IMR-90 (cell line): ENCODE measurements around the gene PIK3R4.

Source experiments
- CEBPB ChIP-seq: IDR thresholded peaks from 2 replicates; pipeline ENCODE4 v1.6.1; 2012; ENCODE audit warnings: low read depth, low read length, improper control_type of control experiment
- CHD1 ChIP-seq: IDR thresholded peaks from 2 replicates; pipeline ENCODE4 v1.6.1; 2012; ENCODE audit warnings: low read depth, low read length, improper control_type of control experiment
- CTCF ChIP-seq: conservative IDR thresholded peaks from 2 replicates; pipeline ENCODE4 v1.5.1; 2012; ENCODE audit warnings: mild to moderate bottlenecking, low read depth, low read length, improper control_type of control experiment
- MAFK ChIP-seq: IDR thresholded peaks from 2 replicates; pipeline ENCODE4 v1.6.1; 2012; ENCODE audit warnings: low read depth, low read length, improper control_type of control experiment
- MAZ ChIP-seq: IDR thresholded peaks from 2 replicates; pipeline ENCODE4 v1.6.1; 2012; ENCODE audit warnings: low read depth, mild to moderate bottlenecking, low read length, improper control_type of control experiment, moderate library complexity, borderline replicate concordance
- MXI1 ChIP-seq: IDR thresholded peaks from 2 replicates; pipeline ENCODE4 v1.6.1; 2012; ENCODE audit warnings: low read depth, mild to moderate bottlenecking, low read length, moderate library complexity, borderline replicate concordance
- POLR2A ChIP-seq: IDR thresholded peaks from 2 replicates; pipeline ENCODE4 v1.6.1; 2012; ENCODE audit warnings: mild to moderate bottlenecking, low read depth, low read length
- RAD21 ChIP-seq: IDR thresholded peaks from 2 replicates; pipeline ENCODE4 v1.6.1; 2012; ENCODE audit warnings: low read length, improper control_type of control experiment
- RCOR1 ChIP-seq: IDR thresholded peaks from 2 replicates; pipeline ENCODE4 v1.6.1; 2012; ENCODE audit warnings: mild to moderate bottlenecking, low read length, improper control_type of control experiment; ENCODE audit not compliant: insufficient replicate concordance
- RFX5 ChIP-seq: IDR thresholded peaks from 2 replicates; pipeline ENCODE4 v1.8.0; 2012; ENCODE audit warnings: low read depth, mild to moderate bottlenecking, low read length, moderate library complexity

- no peak for TF ChIP-seq MAZ
- TF ChIP-seq CTCF, result no peak
- TF ChIP-seq MAFK, result no peak
- TF ChIP-seq POLR2A, result no peak
- TF ChIP-seq CEBPB, result no peak
- no peak for TF ChIP-seq RCOR1
- TF ChIP-seq MXI1, result no peak
- TF ChIP-seq RFX5, result no peak
- TF ChIP-seq RAD21, result no peak
- TF ChIP-seq CHD1, result no peak
Observed at GRCh38 chr3:130733236-130733875, 13.3 kb downstream of the PIK3R4 start.
